ENCODE results near the gene HECTD4. TPM values are rescaled to one million over a fixed set of nuclear protein-coding genes. Genes with fewer than 3 reads are reported as not detected.

The HECTD4 gene
- total RNA-seq, 4 donors from 2014 or later, result 15.9 to 72.9 (median 45.2) TPM

- no peak overlapping the region for H3K27ac ChIP-seq
- H3K27me3 ChIP-seq, result no peaks in the 10 kb centered on the region
- H3K4me3 ChIP-seq, result no peak overlapping the region
- peaks cover 3 to 4% of the 10 kb centered on the region in 2 donors for H3K4me1 ChIP-seq
- TF ChIP-seq POLR2A (IDR thresholded peaks at IDR 0.05) (no peak), CTCF (IDR thresholded peaks at IDR 0.05) (no peak)
- intact Hi-C loops (cut with DNase I; ENCODE audit: low total_unique reads), result no loop called here
- DNase-seq, result no peak
- no peaks in the 10 kb centered on the region for H3K36me3 ChIP-seq
- H3K9me3 ChIP-seq, result no peaks in the 10 kb centered on the region
Measured at GRCh38 chr12:112322882-112323547, 59.2 kb downstream of the HECTD4 start.

- peaks cover 3 to 4% of the 10 kb centered on the region in 2 donors for H3K4me1 ChIP-seq
- H3K36me3 ChIP-seq, result no peaks in the 10 kb centered on the region
- no peak for TF ChIP-seq POLR2A (IDR thresholded peaks at IDR 0.05)
Measured at GRCh38 chr12:112322441-112322840, 59.8 kb downstream of the HECTD4 start.

GRCh38 chr12:112321245-112321644, 61.0 kb downstream of the HECTD4 start:
- peaks cover 3 to 4% of the 10 kb centered on the region in 2 donors for H3K4me1 ChIP-seq
- TF ChIP-seq POLR2A (IDR thresholded peaks at IDR 0.05) (no peak), CTCF (IDR thresholded peaks at IDR 0.05) (no peak)
- no peak overlapping the region for H3K27ac ChIP-seq
- no peak for DNase-seq
- H3K9me3 ChIP-seq, result no peaks in the 10 kb centered on the region
- intact Hi-C loops (cut with DNase I; ENCODE audit: low total_unique reads), result no loop called here
- H3K27me3 ChIP-seq, result no peaks in the 10 kb centered on the region
- no peaks in the 10 kb centered on the region for H3K36me3 ChIP-seq
- no peak overlapping the region for H3K4me3 ChIP-seq

More at GRCh38 chr12:112322441-112322840, 59.8 kb downstream of the HECTD4 start:
- Histone ChIP-seq H3K27ac (no peak overlapping the region), H3K4me3 (no peak overlapping the region), H3K9me3 (no peaks in the 10 kb centered on the region), H3K27me3 (no peaks in the 10 kb centered on the region)
- intact Hi-C loops (cut with DNase I; ENCODE audit: low total_unique reads), result no loop called here
- DNase-seq, result no peak

- intact Hi-C loops (cut with DNase I; ENCODE audit: low total_unique reads), result no loop called here
- no peak overlapping the region for H3K27ac ChIP-seq
- DNase-seq, result no peak
- TF ChIP-seq POLR2A (IDR thresholded peaks at IDR 0.05) (no peak), CTCF (IDR thresholded peaks at IDR 0.05) (no peak)
- no peaks in the 10 kb centered on the region for H3K9me3 ChIP-seq
- H3K27me3 ChIP-seq, result no peaks in the 10 kb centered on the region
- no peaks in the 10 kb centered on the region for H3K36me3 ChIP-seq
- peaks cover 0 to 4% of the 10 kb centered on the region in 2 donors for H3K4me1 ChIP-seq
- H3K4me3 ChIP-seq, result no peak overlapping the region
Measured at GRCh38 chr12:112319395-112319794, 62.8 kb downstream of the HECTD4 start.

GRCh38 chr12:112317481-112317880, 64.8 kb downstream of the HECTD4 start:
- Histone ChIP-seq H3K36me3 (no peaks in the 10 kb centered on the region), H3K27ac (no peak overlapping the region), H3K9me3 (no peaks in the 10 kb centered on the region), H3K4me3 (no peak overlapping the region), H3K27me3 (no peaks in the 10 kb centered on the region), H3K4me1 (peaks cover 0 to 4% of the 10 kb centered on the region in 2 donors)
- TF ChIP-seq CTCF (IDR thresholded peaks at IDR 0.05) (no peak), POLR2A (IDR thresholded peaks at IDR 0.05) (no peak)
- DNase-seq, result no peak
- intact Hi-C loops (cut with DNase I; ENCODE audit: low total_unique reads), result no loop called here
